Stomach (tissue), 9 donors: Measurements from ENCODE around the gene NFIC. TPM values are rescaled to one million over a fixed set of nuclear protein-coding genes. Genes with fewer than 3 reads are reported as not detected.
A peak's percentile ranks its signal among the peaks of the same experiment; 100 is the strongest.

Experiments used
- DNase-seq, 2 donors: peaks; one replicate each; pipeline versions ENCODE4 v3.0.0 to v3.0.0-alpha.2; 2013 to 2019
- H3K27ac ChIP-seq, 5 donors: fragments of 200-600 bp in 4 of 5; sonication (generic) in 4 of 5; one replicate each; pipeline ENCODE4 v1.5.1; 2013 to 2019; ENCODE audit warnings: mild to moderate bottlenecking in 1 of 5, moderate library complexity in 1 of 5
- H3K27me3 ChIP-seq, 3 donors: fragments of 200-600 bp; sonication (generic); one replicate each; pipeline ENCODE4 v1.5.1; 2017 to 2019; ENCODE audit warnings: mixed run types in 1 of 3
- H3K36me3 ChIP-seq, 4 donors: fragments of 200-600 bp; sonication (generic); 1 replicate in 3 of 4; 2 replicates in 1 of 4; pipeline ENCODE4 v1.5.1; 2016 to 2019
- H3K4me1 ChIP-seq, 4 donors: fragments of 200-600 bp; sonication (generic); one replicate each; pipeline ENCODE4 v1.5.1; 2016 to 2019
- H3K4me3 ChIP-seq, 4 donors: fragments of 200-600 bp; sonication (generic) in 3 of 4; one replicate each; pipeline ENCODE4 v1.5.1; 2016 to 2019; ENCODE audit warnings: mild to moderate bottlenecking in 1 of 4
- H3K9me3 ChIP-seq, 4 donors: fragments of 200-600 bp; sonication (generic); one replicate each; pipeline ENCODE4 v1.5.1; 2016 to 2019
- EP300 ChIP-seq: sonication (generic); formaldehyde crosslinking; IDR thresholded peaks from one replicate; pipeline ENCODE4 v1.6.1; 2017; ENCODE audit warnings: antibody characterized with exemption
- POLR2A ChIP-seq, 4 donors: fragments of 450-650 bp; IDR thresholded peaks; one replicate each; pipeline ENCODE4 v1.6.1; 2016; ENCODE audit warnings: antibody characterized with exemption in 4 of 4, control low read depth in 2 of 4, mild to moderate bottlenecking in 1 of 4, moderate library complexity in 1 of 4
- POLR2AphosphoS5 ChIP-seq, 3 donors: sonication (generic); formaldehyde crosslinking; IDR thresholded peaks; one replicate each; pipeline ENCODE4 v1.6.1; 2016; ENCODE audit warnings: antibody characterized with exemption in 3 of 3
- WGBS, 5 donors: extraction: QIAGEN DNeasy Blood & Tissue Kit in 3 of 5; methylation state at CpG; one replicate each; pipeline versions ENCODE4 v1.1.5 to v1.1.7; 2013 to 2018; 5-methylcytosine and 5-hydroxymethylcytosine counted together
- intact Hi-C: fragments of 100-400 bp; cut with DNase I; formaldehyde crosslinking; loops from one replicate; pipeline ENCODE4 v1.15.1; 2023; ENCODE audit warnings: low total_unique reads
- polyA plus RNA-seq, 3 donors: library from polyadenylated mRNA; stranded (reverse); fragments of 200-250 nt; gene quantifications; one replicate each; pipeline ENCODE4 v1.2.3, GENCODE V29; 2013
- small RNA-seq, 4 donors: library from RNA; depleted of rRNA; stranded (forward); fragments of <200 nt; gene quantifications; one replicate each; pipeline ENCODE3, GENCODE V24; 2016
- total RNA-seq, 5 donors: library from RNA; depleted of rRNA; stranded (reverse); fragments of >200 nt; gene quantifications; one replicate each; pipeline versions ENCODE4 v1.1.0 to v1.2.3, GENCODE V29; 2014 to 2016
- TF ChIP-seq, protein P1 (sequence below), 7 experiments: fragments of 450-650 bp in 4 of 7; fragments of 200-600 bp in 3 of 7; sonication (generic) in 3 of 7; IDR thresholded peaks; one replicate each; pipeline ENCODE4 v1.5.1; 2016 to 2019; ENCODE audit warnings: antibody characterized with exemption in 7 of 7, control low read depth in 2 of 7, mild to moderate bottlenecking in 1 of 7
- donor health status: healthy with polysubstance abuse.
- donor health status: Bipolar disorder and iron deficiency.
- donor health status: healthy.

The NFIC gene
- total and polyA plus RNA-seq, 8 donors = 16.7 to 251 (median 47.8) TPM

DNA sequence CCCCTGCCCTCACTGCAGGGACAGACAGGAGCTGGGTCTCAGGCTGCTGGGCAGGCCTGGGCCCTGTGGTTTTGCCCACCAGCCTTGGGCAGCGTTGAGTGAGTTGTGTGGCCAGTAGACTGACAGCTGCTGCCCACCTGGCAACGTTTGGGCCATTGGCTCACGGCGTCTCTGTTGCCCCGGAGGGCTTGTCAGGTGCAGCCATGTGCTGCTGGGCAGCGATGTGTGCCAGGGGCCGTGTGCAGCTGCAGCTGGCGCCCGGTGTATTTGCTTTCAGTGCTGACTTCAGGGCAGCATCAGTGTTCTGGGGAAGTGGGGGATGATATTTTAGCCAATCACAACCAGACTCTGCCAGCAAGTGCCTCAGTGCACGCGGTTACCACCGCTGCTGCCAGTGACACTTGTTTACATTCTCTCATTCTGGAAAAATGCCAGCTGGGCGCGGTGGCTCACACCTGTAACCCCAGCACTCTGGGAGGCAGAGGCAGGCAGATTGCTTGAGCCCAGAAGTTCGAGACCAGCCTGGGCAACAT is 150.4 kb downstream of the NFIC start:
- Histone ChIP-seq H3K27me3 (no peaks in the 10 kb centered on the region), H3K4me1 (peaks cover 19 to 78% (median 46%) of the 10 kb centered on the region in 4 donors), H3K27ac (no peak overlapping the region), H3K4me3 (no peak overlapping the region), H3K36me3 (peaks cover 0 to 44% (median 36%) of the 10 kb centered on the region in 4 donors), H3K9me3 (no peaks in the 10 kb centered on the region)
- DNase-seq = peak; percentile 67 to 68
- intact Hi-C loops = no loop called here
- WGBS, 5 donors = 36 to 56% (median 40%) methylated on average over 10 to 15 of the region's 15 CpGs
- TF ChIP-seq POLR2AphosphoS5 (IDR thresholded peaks at IDR 0.05) (no peak), EP300 (no peak), POLR2A (IDR thresholded peaks at IDR 0.05) (no peak)
- TF ChIP-seq, protein P1, sequence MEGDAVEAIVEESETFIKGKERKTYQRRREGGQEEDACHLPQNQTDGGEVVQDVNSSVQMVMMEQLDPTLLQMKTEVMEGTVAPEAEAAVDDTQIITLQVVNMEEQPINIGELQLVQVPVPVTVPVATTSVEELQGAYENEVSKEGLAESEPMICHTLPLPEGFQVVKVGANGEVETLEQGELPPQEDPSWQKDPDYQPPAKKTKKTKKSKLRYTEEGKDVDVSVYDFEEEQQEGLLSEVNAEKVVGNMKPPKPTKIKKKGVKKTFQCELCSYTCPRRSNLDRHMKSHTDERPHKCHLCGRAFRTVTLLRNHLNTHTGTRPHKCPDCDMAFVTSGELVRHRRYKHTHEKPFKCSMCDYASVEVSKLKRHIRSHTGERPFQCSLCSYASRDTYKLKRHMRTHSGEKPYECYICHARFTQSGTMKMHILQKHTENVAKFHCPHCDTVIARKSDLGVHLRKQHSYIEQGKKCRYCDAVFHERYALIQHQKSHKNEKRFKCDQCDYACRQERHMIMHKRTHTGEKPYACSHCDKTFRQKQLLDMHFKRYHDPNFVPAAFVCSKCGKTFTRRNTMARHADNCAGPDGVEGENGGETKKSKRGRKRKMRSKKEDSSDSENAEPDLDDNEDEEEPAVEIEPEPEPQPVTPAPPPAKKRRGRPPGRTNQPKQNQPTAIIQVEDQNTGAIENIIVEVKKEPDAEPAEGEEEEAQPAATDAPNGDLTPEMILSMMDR (IDR thresholded peaks at IDR 0.05) = no peak

DNA sequence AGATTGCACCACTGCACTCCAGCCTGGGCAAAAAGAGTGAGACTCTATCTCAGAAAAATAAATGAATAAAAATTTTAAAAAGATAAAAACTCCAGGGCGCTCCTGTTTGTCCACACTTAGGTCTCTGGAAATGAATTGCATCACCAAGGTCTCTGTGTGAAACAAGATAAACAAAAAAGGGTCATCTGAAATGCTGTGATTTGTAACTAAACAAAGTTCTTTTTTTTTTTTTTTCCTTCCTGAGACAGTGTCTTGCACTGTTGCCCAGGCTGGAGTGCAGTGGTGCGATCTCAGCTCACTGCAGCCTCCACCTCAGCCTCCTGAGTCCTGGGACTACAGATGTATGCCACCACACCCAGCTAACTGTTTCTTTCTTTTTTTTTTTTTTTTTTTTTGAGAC is 151.3 kb downstream of the NFIC start:
- Histone ChIP-seq H3K27ac (no peak overlapping the region), H3K4me1 (peaks cover 19 to 69% (median 38%) of the 10 kb centered on the region in 4 donors), H3K4me3 (no peak overlapping the region), H3K27me3 (no peaks in the 10 kb centered on the region), H3K36me3 (peaks cover 0 to 46% (median 43%) of the 10 kb centered on the region in 4 donors), H3K9me3 (no peaks in the 10 kb centered on the region)
- WGBS, 5 donors = 75 to 91% (median 77%) methylated on average over 2 of the region's 2 CpGs
- no peak for DNase-seq
- TF ChIP-seq POLR2AphosphoS5 (IDR thresholded peaks at IDR 0.05) (no peak), EP300 (no peak), POLR2A (IDR thresholded peaks at IDR 0.05) (no peak)
- TF ChIP-seq, protein P1 (IDR thresholded peaks at IDR 0.05) = no peak
- intact Hi-C loops = no loop called here

DNA sequence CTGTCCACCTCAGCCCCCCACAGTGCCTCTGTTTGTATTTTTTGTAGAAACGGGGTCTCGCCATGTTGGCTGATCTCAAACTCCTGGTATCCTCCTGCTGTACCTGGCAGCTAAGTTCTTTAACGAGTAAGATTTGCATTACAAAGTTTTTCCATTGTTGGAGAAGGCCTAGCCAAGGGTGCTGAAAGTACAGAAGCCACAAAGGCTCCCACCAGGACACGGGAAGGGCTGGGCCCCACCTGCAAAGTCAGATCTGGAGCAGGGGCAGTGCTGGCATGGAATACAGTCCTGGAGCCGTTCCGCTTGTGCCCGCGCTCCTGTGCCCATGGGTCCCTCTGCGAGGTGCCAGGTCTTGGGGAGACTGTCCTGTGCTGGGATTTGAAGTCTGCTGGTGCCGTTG is 151.9 kb downstream of the NFIC start:
- Histone ChIP-seq H3K27me3 (no peaks in the 10 kb centered on the region), H3K27ac (no peak overlapping the region), H3K9me3 (no peaks in the 10 kb centered on the region), H3K4me3 (no peak overlapping the region), H3K4me1 (peaks cover 14 to 63% (median 35%) of the 10 kb centered on the region in 4 donors), H3K36me3 (peaks cover 4 to 52% (median 50%) of the 10 kb centered on the region in 4 donors)
- intact Hi-C loops = no loop called here
- no peak for DNase-seq
- 70 to 84% (median 80%) methylated on average over 4 to 10 of the region's 10 CpGs for WGBS, 5 donors
- TF ChIP-seq EP300 = no peak
- no peak for TF ChIP-seq POLR2A (IDR thresholded peaks at IDR 0.05)
- TF ChIP-seq POLR2AphosphoS5 (IDR thresholded peaks at IDR 0.05) = no peak
- TF ChIP-seq, protein P1 (IDR thresholded peaks at IDR 0.05) = no peak

DNA sequence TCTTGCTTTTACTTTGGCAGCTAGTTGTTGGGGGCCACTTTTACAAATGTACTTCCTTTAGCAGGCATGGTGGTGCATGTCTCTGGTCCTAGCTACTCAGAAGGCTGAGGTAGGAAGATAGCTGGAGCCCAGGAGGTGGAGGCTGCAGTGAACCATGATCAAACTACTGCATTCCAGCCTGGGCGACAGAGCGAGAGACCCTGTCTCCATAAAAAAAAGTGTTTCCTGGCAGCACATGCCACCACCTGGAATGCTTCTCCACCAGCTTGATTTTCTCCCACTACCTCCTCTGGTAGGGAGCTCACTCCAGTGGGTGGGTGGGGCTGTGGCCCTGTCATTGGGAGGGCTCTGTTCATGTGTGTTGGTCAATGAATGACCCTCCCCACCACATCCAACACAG is 152.3 kb downstream of the NFIC start:
- H3K4me3 ChIP-seq = no peak overlapping the region
- TF ChIP-seq POLR2AphosphoS5 (IDR thresholded peaks at IDR 0.05) (no peak), POLR2A (IDR thresholded peaks at IDR 0.05) (no peak), EP300 (no peak)
- TF ChIP-seq, protein P1 (IDR thresholded peaks at IDR 0.05) = no peak
- 76 to 92% (median 87%) methylated on average over 2 of the region's 2 CpGs for WGBS, 5 donors
- no peaks in the 10 kb centered on the region for H3K27me3 ChIP-seq
- intact Hi-C loops = no loop called here
- no peak overlapping the region for H3K27ac ChIP-seq
- peaks cover 8 to 55% (median 52%) of the 10 kb centered on the region in 4 donors for H3K36me3 ChIP-seq
- H3K4me1 ChIP-seq = peaks cover 10 to 60% (median 33%) of the 10 kb centered on the region in 4 donors
- no peak for DNase-seq
- H3K9me3 ChIP-seq = no peaks in the 10 kb centered on the region

Small RNAs within 50 kb of the gene (small RNA-seq; reads per million reads assigned to genes)
- 0 reads per million in 4 donors for gene AC005514.1

Other genes starting within 250 kb of the NFIC start
- gene GNA15, start 230.6 kb upstream of the NFIC start, total RNA-seq = 1 to 10 TPM in 2 of 5 donors, under 1 TPM in 1, not detected in 2; 0.45 to 4.8 (median 4.5) TPM
- gene GNA15, start 230.6 kb upstream of the NFIC start, polyA plus RNA-seq = 10 to 100 TPM in 1 of 3 donors, 1 to 10 TPM in 2; 4.9 to 15.1 (median 7.8) TPM
- 10 to 100 TPM in 2 of 5 donors, 1 to 10 TPM in 1, not detected in 2; 4.6 to 22.2 (median 11.6) TPM for gene S1PR4, start 187.8 kb upstream of the NFIC start, total RNA-seq
- 1 to 10 TPM; 1.3 to 2.3 (median 2.2) TPM for gene S1PR4, start 187.8 kb upstream of the NFIC start, polyA plus RNA-seq
- 100 to 1,000 TPM in 2 of 5 donors, 10 to 100 TPM in 3; 16.7 to 381 (median 93.6) TPM for gene NCLN, start 180.7 kb upstream of the NFIC start, total RNA-seq
- gene NCLN, start 180.7 kb upstream of the NFIC start, polyA plus RNA-seq = 10 to 100 TPM; 42.3 to 45.8 (median 44.6) TPM
- gene CELF5, start 141.9 kb upstream of the NFIC start, total RNA-seq = under 1 TPM in 1 of 5 donors, not detected in 4; 0.18 TPM
- gene CELF5, start 141.9 kb upstream of the NFIC start, polyA plus RNA-seq = under 1 TPM in 1 of 3 donors, not detected in 2; 0.18 TPM
- gene SMIM24, start 113.9 kb downstream of the NFIC start, total RNA-seq = 100 to 1,000 TPM in 1 of 5 donors, 10 to 100 TPM in 1, 1 to 10 TPM in 2, not detected in 1; 1.4 to 178 (median 38.3) TPM
- 100 to 1,000 TPM in 1 of 3 donors, 10 to 100 TPM in 2; 14.1 to 116 (median 68.7) TPM for gene SMIM24, start 113.9 kb downstream of the NFIC start, polyA plus RNA-seq
- gene SMIM44, start 116.9 kb downstream of the NFIC start, total RNA-seq = not detected
- gene SMIM44, start 116.9 kb downstream of the NFIC start, polyA plus RNA-seq = 1 to 10 TPM in 1 of 3 donors, not detected in 2; 2.7 TPM
- 10 to 100 TPM in 2 of 5 donors, 1 to 10 TPM in 1, under 1 TPM in 1, not detected in 1; 0.45 to 21.7 (median 11.1) TPM for gene DOHH, start 134.1 kb downstream of the NFIC start, total RNA-seq
- gene DOHH, start 134.1 kb downstream of the NFIC start, polyA plus RNA-seq = 10 to 100 TPM; 10.7 to 14.1 (median 13.6) TPM
- 100 to 1,000 TPM in 1 of 5 donors, 10 to 100 TPM in 3, 1 to 10 TPM in 1; 9.4 to 113 (median 31.9) TPM for gene FZR1, start 139.7 kb downstream of the NFIC start, total RNA-seq
- 10 to 100 TPM; 10.5 to 17.2 (median 13.9) TPM for gene FZR1, start 139.7 kb downstream of the NFIC start, polyA plus RNA-seq
- gene TEKTIP1, start 172.6 kb downstream of the NFIC start, total RNA-seq = not detected
- gene TEKTIP1, start 172.6 kb downstream of the NFIC start, polyA plus RNA-seq = under 1 TPM in 2 of 3 donors, not detected in 1; 0.28 to 1.00 TPM
- 10 to 100 TPM in 4 of 5 donors, under 1 TPM in 1; 0.58 to 96.4 (median 62.5) TPM for gene MFSD12, start 191.0 kb downstream of the NFIC start, total RNA-seq
- gene MFSD12, start 191.0 kb downstream of the NFIC start, polyA plus RNA-seq = 10 to 100 TPM in 2 of 3 donors, 1 to 10 TPM in 1; 8.2 to 35.6 (median 34.1) TPM
- 100 to 1,000 TPM in 3 of 5 donors, 10 to 100 TPM in 2; 39.8 to 638 (median 160) TPM for gene HMG20B, start 206.4 kb downstream of the NFIC start, total RNA-seq
- 100 to 1,000 TPM in 1 of 3 donors, 10 to 100 TPM in 2; 79.5 to 103 (median 80.6) TPM for gene HMG20B, start 206.4 kb downstream of the NFIC start, polyA plus RNA-seq
- 1 to 10 TPM in 1 of 5 donors, not detected in 4; 2.9 TPM for gene GIPC3, start 218.9 kb downstream of the NFIC start, total RNA-seq
- 1 to 10 TPM in 2 of 3 donors, under 1 TPM in 1; 0.75 to 2.0 (median 1.1) TPM for gene GIPC3, start 218.9 kb downstream of the NFIC start, polyA plus RNA-seq
- 1 to 10 TPM in 1 of 5 donors, under 1 TPM in 1, not detected in 3; 0.37 to 1.0 TPM for gene TBXA2R, start 240.3 kb downstream of the NFIC start, total RNA-seq
- 1 to 10 TPM in 2 of 3 donors, under 1 TPM in 1; 0.50 to 2.6 (median 1.2) TPM for gene TBXA2R, start 240.3 kb downstream of the NFIC start, polyA plus RNA-seq